H1 (cell line): ENCODE measurements around the gene RASSF4. TPM values are rescaled to one million over a fixed set of nuclear protein-coding genes. Genes with fewer than 3 reads are reported as not detected.

Source experiments
- CTCF ChIA-PET: fragments of 300-600 bp; sonication (Branson Sonifier 250); formaldehyde crosslinking; loops from one replicate; lab custom pipeline; 2021; ENCODE audit not compliant: partially characterized antibody; lab: Charles Lee
- POLR2A ChIA-PET: fragments of 300-600 bp; sonication (Branson Sonifier 250); formaldehyde crosslinking; loops from one replicate; lab custom pipeline; 2021; ENCODE audit warnings: inconsistent platforms; ENCODE audit not compliant: partially characterized antibody; lab: Charles Lee
- DNase-seq, 2 experiments: peaks; one replicate each; pipeline versions ENCODE4 v3.0.0 to v3.0.0-alpha.2; 2010 to 2022; ENCODE audit warnings: low spot score in 2 of 2, low read depth in 1 of 2, mixed read lengths in 1 of 2
- FAIRE-seq: peaks from 2 replicates; lab custom pipeline; 2011; peaks lifted over from hg19 to GRCh38; lab: Jason Lieb, UNC
- H2AFZ ChIP-seq: 2 replicates; pipeline ENCODE4 v1.8.1; 2012; ENCODE audit warnings: low read length, inconsistent platforms
- H2AK5ac ChIP-seq: 2 replicates; pipeline ENCODE4 v1.6.1; 2013; ENCODE audit warnings: low read depth, low read length
- H2BK120ac ChIP-seq: replicated peaks from 2 replicates; pipeline ENCODE3; 2013; ENCODE audit warnings: low read depth, low read length, inconsistent platforms
- H2BK12ac ChIP-seq: 2 replicates; pipeline ENCODE4 v1.6.1; 2013; ENCODE audit warnings: low read depth, low read length
- H2BK15ac ChIP-seq: 2 replicates; pipeline ENCODE4 v1.6.1; 2013; ENCODE audit warnings: low read length
- H2BK20ac ChIP-seq: 2 replicates; pipeline ENCODE4 v1.6.1; 2013; ENCODE audit warnings: low read length
- H2BK5ac ChIP-seq: 2 replicates; pipeline ENCODE4 v1.6.1; 2013; ENCODE audit warnings: low read depth, low read length
- H3K14ac ChIP-seq: 2 replicates; pipeline ENCODE4 v1.6.1; 2013; ENCODE audit warnings: inconsistent platforms; ENCODE audit not compliant: insufficient read length
- H3K18ac ChIP-seq: 2 replicates; pipeline ENCODE4 v1.6.1; 2013; ENCODE audit warnings: low read length; ENCODE audit errors: extremely low read depth
- H3K23ac ChIP-seq: 2 replicates; pipeline ENCODE4 v1.6.1; 2013; ENCODE audit warnings: inconsistent platforms; ENCODE audit not compliant: insufficient read length
- H3K23me2 ChIP-seq: 2 replicates; pipeline ENCODE4 v1.6.1; 2013; ENCODE audit warnings: low read depth, low read length
- H3K27ac ChIP-seq: 2 replicates; pipeline ENCODE4 v1.6.1; 2011; ENCODE audit warnings: low read depth, low read length, inconsistent platforms
- H3K27me3 ChIP-seq, 4 experiments: replicated peaks in 1 of 4; 1 replicate in 1 of 4; 2 replicates in 3 of 4; pipeline versions ENCODE4 v1.6.1 to v1.8.1; 2011 to 2013; ENCODE audit warnings: low read length in 3 of 4, mild to moderate bottlenecking in 3 of 4, inconsistent platforms in 2 of 4, mixed read lengths in 2 of 4, moderate library complexity in 1 of 4; ENCODE audit not compliant: control insufficient read depth in 3 of 4, insufficient read depth in 3 of 4; ENCODE audit errors: extremely low read depth in 1 of 4
- H3K36me3 ChIP-seq, 4 experiments: 2 replicates each; pipeline versions ENCODE4 v1.6.1 to v1.8.1; 2011 to 2013; ENCODE audit warnings: mild to moderate bottlenecking in 4 of 4, low read length in 3 of 4, moderate library complexity in 2 of 4, control low read depth in 1 of 4, inconsistent platforms in 1 of 4; ENCODE audit not compliant: insufficient read depth in 4 of 4, control insufficient read depth in 2 of 4
- H3K4ac ChIP-seq: replicated peaks from 2 replicates; pipeline ENCODE3; 2013; ENCODE audit warnings: low read length, low read depth, mixed read lengths, inconsistent platforms; ENCODE audit not compliant: insufficient read length
- H3K4me1 ChIP-seq, 4 experiments: replicated peaks in 1 of 4; 1 replicate in 1 of 4; 2 replicates in 3 of 4; pipeline versions ENCODE4 v1.6.1 to v1.8.1; 2011 to 2013; ENCODE audit warnings: low read length in 3 of 4, inconsistent platforms in 2 of 4, mixed read lengths in 1 of 4; ENCODE audit not compliant: insufficient read depth in 4 of 4, control insufficient read depth in 3 of 4
- H3K4me2 ChIP-seq, 2 experiments: 2 replicates each; pipeline versions ENCODE4 v1.6.1 to v1.8.1; 2011 to 2013; ENCODE audit warnings: low read depth in 2 of 2, low read length in 2 of 2, control low read depth in 1 of 2, inconsistent platforms in 1 of 2, mild to moderate bottlenecking in 1 of 2; ENCODE audit not compliant: insufficient read depth in 1 of 2
- H3K4me3 ChIP-seq, 4 experiments: fragments of 200-600, 300-600 bp in 1 of 4; sonication (generic), shearing (Covaris generic), sonication (Bioruptor Twin) in 1 of 4; 2 replicates each; pipeline versions ENCODE4 v1.5.1 to v1.8.1; 2011 to 2016; ENCODE audit warnings: low read length in 4 of 4, low read depth in 3 of 4, control low read depth in 2 of 4, inconsistent platforms in 2 of 4, mild to moderate bottlenecking in 2 of 4, mixed read lengths in 1 of 4, moderate library complexity in 1 of 4; ENCODE audit not compliant: insufficient read depth in 2 of 4; ENCODE audit errors: extremely low read depth in 1 of 4
- H3K56ac ChIP-seq: replicated peaks from 2 replicates; pipeline ENCODE3; 2013; ENCODE audit warnings: low read depth, mild to moderate bottlenecking, mixed read lengths, low read length, inconsistent platforms; ENCODE audit not compliant: insufficient read length
- H3K79me1 ChIP-seq: 2 replicates; pipeline ENCODE4 v1.6.1; 2013; ENCODE audit warnings: low read depth, low read length, control low read depth
- H3K79me2 ChIP-seq, 2 experiments: 2 replicates each; pipeline versions ENCODE4 v1.6.1 to v1.8.1; 2012 to 2013; ENCODE audit warnings: low read length in 2 of 2, mild to moderate bottlenecking in 2 of 2, inconsistent platforms in 1 of 2; ENCODE audit not compliant: insufficient read depth in 2 of 2, control insufficient read depth in 1 of 2
- H3K9ac ChIP-seq, 4 experiments: replicated peaks in 1 of 4; 1 replicate in 1 of 4; 2 replicates in 3 of 4; pipeline versions ENCODE4 v1.6.1 to v1.8.1; 2011 to 2013; ENCODE audit warnings: low read depth in 3 of 4, low read length in 3 of 4, control low read depth in 2 of 4, mild to moderate bottlenecking in 2 of 4, moderate library complexity in 2 of 4, inconsistent platforms in 1 of 4; ENCODE audit errors: extremely low read depth in 1 of 4
- H3K9me3 ChIP-seq, 2 experiments: 2 replicates each; pipeline versions ENCODE4 v1.6.1 to v1.8.1; 2012 to 2013; ENCODE audit warnings: mild to moderate bottlenecking in 2 of 2, moderate library complexity in 2 of 2, control low read depth in 1 of 2, inconsistent platforms in 1 of 2, low read depth in 1 of 2, low read length in 1 of 2, mixed read lengths in 1 of 2; ENCODE audit not compliant: insufficient read depth in 2 of 2
- H4K20me1 ChIP-seq, 2 experiments: replicated peaks in 1 of 2; 2 replicates each; pipeline versions ENCODE3 to v1.8.1; 2011 to 2013; ENCODE audit warnings: inconsistent platforms in 2 of 2, low read length in 2 of 2, mild to moderate bottlenecking in 1 of 2; ENCODE audit not compliant: insufficient read depth in 2 of 2, control insufficient read depth in 1 of 2
- H4K5ac ChIP-seq: 2 replicates; pipeline ENCODE4 v1.6.1; 2013; ENCODE audit warnings: low read length, low read depth, mixed read lengths, inconsistent platforms; ENCODE audit not compliant: insufficient read length
- H4K8ac ChIP-seq: 2 replicates; pipeline ENCODE4 v1.8.0; 2013; ENCODE audit warnings: mild to moderate bottlenecking, moderate library complexity, low read length, inconsistent platforms; ENCODE audit not compliant: insufficient read depth; ENCODE audit errors: extremely low read depth
- H4K91ac ChIP-seq: replicated peaks from 2 replicates; pipeline ENCODE3; 2013; ENCODE audit warnings: low read length, mixed read lengths, inconsistent platforms; ENCODE audit not compliant: insufficient read length
- SIRT6 ChIP-seq: IDR thresholded peaks from one replicate; pipeline ENCODE4 v1.7.1; 2012; ENCODE audit warnings: low read length, inconsistent platforms
- WGBS, 2 experiments: shearing (Covaris generic) in 1 of 2; methylation state at CpG; one replicate each; pipeline versions ENCODE4 v1.1.6 to v1.1.7; 2013 to 2015; ENCODE audit warnings: low lambda C conversion rate in 2 of 2, mixed read lengths in 2 of 2, inconsistent platforms in 1 of 2, low coverage in 1 of 2, missing lambda C conversion rate in 1 of 2; ENCODE audit not compliant: insufficient replicate concordance in 2 of 2, insufficient coverage in 1 of 2, insufficient read length in 1 of 2; ENCODE audit errors: extremely low coverage in 1 of 2, missing lambda C conversion rate in 1 of 2; 5-methylcytosine and 5-hydroxymethylcytosine counted together
- polyA plus RNA-seq, 7 experiments: library from polyadenylated mRNA; depleted of rRNA in 3 of 7; stranded (reverse) in 5 of 7; unstranded in 2 of 7; fragments of >200 nt in 5 of 7; fragments of 200-250 nt in 2 of 7; gene quantifications; 1 replicate in 5 of 7; 2 replicates in 1 of 7; 4 replicates in 1 of 7; pipeline versions ENCODE4 v1.2.1 to v1.2.3, GENCODE V29; 2011 to 2013; ENCODE audit warnings: missing spikeins in 2 of 7, mixed read lengths in 2 of 7
- total RNA-seq: library from RNA; stranded (reverse); fragmentation: NEBNext Ultra II Directional; extraction: Animal tissue kit (Norgen Biotek cat#: 25700); gene quantifications from 2 replicates; pipeline ENCODE4 v1.2.1, GENCODE V29; 2021

RASSF4 gene
- total and polyA plus RNA-seq, 2 of the 8 experiments (the other 6 are each of a cell fraction or from before 2014, with no cell fraction given), result 14.3 to 14.5 TPM

DNA sequence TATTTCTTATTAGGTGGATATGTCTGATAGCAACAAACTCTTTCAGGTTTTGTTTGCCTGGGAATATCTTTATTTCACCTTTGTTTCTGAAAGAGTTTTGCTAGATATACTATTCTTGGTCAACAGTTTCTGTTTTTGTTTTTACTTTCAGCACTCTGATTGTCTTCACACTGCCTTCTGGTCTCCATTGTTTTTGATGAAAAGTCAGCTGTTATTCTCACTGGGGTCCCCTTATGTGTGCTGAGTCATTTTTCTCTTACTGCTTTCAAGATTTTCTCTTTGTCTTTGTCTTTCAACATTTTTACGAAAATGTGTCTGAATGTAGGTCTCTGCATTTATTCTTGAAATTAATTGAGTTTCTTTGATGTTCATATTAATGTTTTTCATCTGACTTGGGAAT, 15.2 kb upstream of the RASSF4 start:
- Histone ChIP-seq H3K4me2 (no peak overlapping the region), H4K91ac (no peak overlapping the region), H3K79me2 (no peaks in the 10 kb centered on the region), H3K23me2 (no peaks in the 10 kb centered on the region), H3K4me3 (no peak overlapping the region), H4K5ac (no peak overlapping the region), H3K4ac (no peak overlapping the region), H2BK5ac (no peak overlapping the region), H2AFZ (no peak overlapping the region), H2BK12ac (no peak overlapping the region), H3K9ac (no peak overlapping the region), H3K27me3 (no peaks in the 10 kb centered on the region; a peak in 1 of 7 replicates), H3K27ac (no peak overlapping the region), H4K8ac (no peak overlapping the region), H2BK15ac (no peak overlapping the region), H3K79me1 (no peaks in the 10 kb centered on the region; the same call in 1 of the 2 replicates), H4K20me1 (no peaks in the 10 kb centered on the region), H3K56ac (no peak overlapping the region), H3K9me3 (peaks cover 0 to 10% of the 10 kb centered on the region in 2 experiments; a peak in 2 of 4 replicates), H3K23ac (no peak overlapping the region), H2AK5ac (no peak overlapping the region), H2BK20ac (no peak overlapping the region), H3K18ac (no peak overlapping the region), H3K14ac (no peak overlapping the region), H3K4me1 (no peaks in the 10 kb centered on the region), H3K36me3 (no peaks in the 10 kb centered on the region), H2BK120ac (no peak overlapping the region)
- no peak for TF ChIP-seq SIRT6
- DNase-seq (no peak), FAIRE-seq (no peak)
- POLR2A ChIA-PET, result interaction anchor here (0.9 kb wide), 1 partner anchor 21 kb away, joined by 3 read pairs; no protein-coding TSS in a partner anchor
- CTCF ChIA-PET, result interaction anchor here (0.8 to 13.4 kb wide), 3 partner anchors 10 to 38 kb away, joined by 3 to 143 read pairs (median 117); no protein-coding TSS in a partner anchor
- 89% methylated on average over 1 of the region's 1 CpG; no CpG with 5 or more reads in 1 of the 2 experiments for WGBS, 2 experiments
